HEK293T (cell line): ENCODE data around the gene ARHGAP28.

Experiments
- BHLHE40 ChIP-seq: fragments of 450-650 bp; IDR thresholded peaks from 2 replicates; pipeline ENCODE4 v1.6.1; 2016; ENCODE audit warnings: mild to moderate bottlenecking, moderate library complexity, borderline replicate concordance
- CTBP1 ChIP-seq: fragments of 450-650 bp; IDR thresholded peaks from 2 replicates; pipeline ENCODE4 v1.6.1; 2016; ENCODE audit warnings: borderline replicate concordance
- ELF4 ChIP-seq: fragments of 450-650 bp; IDR thresholded peaks from 2 replicates; pipeline ENCODE4 v1.6.1; 2017; ENCODE audit warnings: antibody characterized with exemption
- FOXA1 ChIP-seq: fragments of 450-650 bp; IDR thresholded peaks from 2 replicates; pipeline ENCODE4 v1.6.1; 2016; ENCODE audit warnings: mild to moderate bottlenecking
- FOXK2 ChIP-seq: fragments of 450-650 bp; IDR thresholded peaks from 2 replicates; pipeline ENCODE4 v1.6.1; 2016; ENCODE audit warnings: mild to moderate bottlenecking
- FOXM1 ChIP-seq: fragments of 450-650 bp; IDR thresholded peaks from 2 replicates; pipeline ENCODE4 v1.6.1; 2017; ENCODE audit warnings: mild to moderate bottlenecking, borderline replicate concordance
- LEF1 ChIP-seq: fragments of 450-650 bp; IDR thresholded peaks from 2 replicates; pipeline ENCODE4 v1.6.1; 2017; ENCODE audit warnings: mild to moderate bottlenecking, borderline replicate concordance
- SP1 ChIP-seq: fragments of 450-650 bp; IDR thresholded peaks from 2 replicates; pipeline ENCODE4 v1.6.1; 2017
- SUZ12 ChIP-seq: fragments of 450-650 bp; IDR thresholded peaks from 2 replicates; pipeline ENCODE4 v1.6.1; 2016; ENCODE audit warnings: mild to moderate bottlenecking
- ZNF384 ChIP-seq: fragments of 450-650 bp; IDR thresholded peaks from 2 replicates; pipeline ENCODE4 v1.6.1; 2016

- no peak for TF ChIP-seq BHLHE40
- TF ChIP-seq ZNF384, result no peak
- no peak for TF ChIP-seq SUZ12
- no peak for TF ChIP-seq FOXM1
- TF ChIP-seq SP1, result no peak
- TF ChIP-seq FOXK2, result no peak
- no peak for TF ChIP-seq ELF4
- no peak for TF ChIP-seq LEF1
- TF ChIP-seq FOXA1, result no peak
- no peak for TF ChIP-seq CTBP1
These were observed 105.8 kb downstream of the ARHGAP28 start for GRCh38 chr18:6835345-6835744.
